LoVo (cell line): ENCODE data around the gene RHEBL1.

ENCODE experiments used
- DNase-seq: peaks from one replicate; pipeline ENCODE4 v3.0.0-alpha.2; 2016; ENCODE audit warnings: low spot score

RHEBL1 gene

DNA sequence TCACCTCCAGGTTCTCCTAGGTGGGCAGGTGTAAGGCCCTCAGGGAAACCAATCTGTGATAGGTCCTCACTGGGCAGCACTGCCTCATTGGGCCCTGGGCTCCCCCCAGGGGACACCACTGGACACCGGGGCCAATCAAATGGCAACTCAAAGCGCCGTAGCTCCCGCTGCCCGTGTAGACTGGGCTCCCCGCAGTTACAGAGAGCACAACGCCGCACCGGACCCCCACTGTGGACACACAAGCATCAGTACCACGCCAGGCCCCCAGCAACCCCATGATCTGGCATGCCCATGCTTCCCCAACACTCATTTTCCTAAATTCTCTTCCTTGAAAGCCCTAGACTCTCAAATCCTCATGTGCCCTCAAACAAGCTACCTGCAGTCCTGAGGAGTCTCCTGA, 15.3 kb downstream of the RHEBL1 start:
- no peak for DNase-seq

DNA sequence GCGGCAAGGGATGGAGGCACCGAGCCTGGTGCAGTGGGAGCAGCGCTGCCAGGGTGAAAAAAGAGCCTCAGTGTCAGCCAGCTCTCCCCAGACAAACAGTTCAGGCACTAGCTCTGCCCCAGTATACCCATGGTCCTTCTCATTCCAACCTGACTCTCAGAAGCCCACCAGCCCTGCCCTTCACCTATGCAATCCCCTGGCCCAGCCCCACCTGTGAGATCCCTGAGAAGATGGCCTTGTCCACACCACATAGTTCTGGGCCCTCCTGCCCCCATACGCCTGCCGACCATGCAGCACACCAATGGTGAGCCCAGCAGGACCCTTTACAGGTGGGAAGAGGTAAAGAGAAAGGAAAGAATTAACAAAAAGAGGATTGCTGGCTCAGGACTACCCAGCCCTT, 15.7 kb downstream of the RHEBL1 start:
- DNase-seq: no peak

DNA sequence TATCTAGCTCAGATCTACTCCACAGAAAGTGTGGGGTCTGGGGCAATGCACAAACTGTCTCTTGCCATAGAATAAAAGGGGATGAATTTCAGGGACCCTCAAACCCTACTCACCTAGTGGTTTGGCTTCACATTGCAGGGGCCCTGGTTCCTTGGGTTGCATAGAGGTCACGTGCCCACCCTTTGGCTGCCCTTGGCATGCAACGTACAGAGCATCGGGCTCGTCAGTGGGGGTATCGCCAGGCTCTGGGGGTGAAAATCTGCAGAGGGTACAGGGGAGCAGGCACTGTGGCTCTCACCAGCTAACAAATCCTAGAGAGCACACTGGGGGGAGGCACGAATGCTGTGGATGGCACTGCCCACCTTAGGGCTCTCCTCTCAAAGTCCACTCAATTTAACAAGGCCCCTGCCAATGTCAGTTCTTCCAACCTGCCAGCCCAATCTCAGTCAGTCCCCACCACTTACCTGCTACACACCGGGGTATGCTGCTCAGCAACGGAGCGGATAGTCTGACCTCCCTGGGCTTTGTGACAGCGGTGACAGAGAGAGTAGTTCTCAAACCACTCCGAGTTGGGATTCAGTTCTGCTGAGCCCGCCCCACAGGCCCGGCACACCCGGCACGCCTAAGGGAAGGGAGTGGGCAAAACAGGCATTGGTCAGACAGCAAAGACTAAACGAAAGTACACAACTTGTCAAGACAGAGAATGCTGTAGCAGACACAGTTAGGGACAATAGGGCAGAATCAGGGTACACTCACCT, 17.1 kb downstream of the RHEBL1 start:
- no peak for DNase-seq

DNA sequence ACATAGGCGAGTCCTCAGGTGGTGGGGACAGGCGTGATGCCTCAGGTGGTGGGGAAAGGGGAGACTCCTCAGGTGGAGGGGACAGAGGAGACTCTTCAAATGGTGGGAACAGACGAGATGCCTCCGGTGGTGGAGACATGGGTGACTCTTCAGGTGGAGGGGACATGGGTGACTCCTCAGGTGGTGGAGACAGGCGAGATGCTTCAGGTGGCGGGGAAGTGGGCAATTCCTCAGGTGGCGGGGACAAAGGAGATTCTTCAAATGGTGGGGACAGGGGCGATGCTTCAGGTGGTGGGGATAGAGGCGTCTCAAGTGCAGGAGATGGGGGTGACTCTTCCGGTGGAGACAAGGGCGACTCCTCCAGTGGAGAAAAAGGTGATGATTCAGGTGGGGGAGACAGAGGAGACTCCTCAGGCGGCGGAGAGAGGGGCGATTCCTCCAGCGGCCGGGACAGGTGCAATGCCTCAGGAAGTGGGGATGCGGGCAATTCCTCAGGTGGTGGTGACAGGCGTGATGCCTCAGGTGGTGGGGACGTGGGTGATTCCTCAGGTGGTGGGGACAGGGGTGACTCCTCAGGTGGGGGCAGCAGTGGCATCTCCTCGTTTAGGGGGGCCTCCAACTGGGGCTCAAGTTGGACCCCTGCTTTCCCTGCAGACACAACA, 17.9 kb downstream of the RHEBL1 start:
- DNase-seq: no peak

DNA sequence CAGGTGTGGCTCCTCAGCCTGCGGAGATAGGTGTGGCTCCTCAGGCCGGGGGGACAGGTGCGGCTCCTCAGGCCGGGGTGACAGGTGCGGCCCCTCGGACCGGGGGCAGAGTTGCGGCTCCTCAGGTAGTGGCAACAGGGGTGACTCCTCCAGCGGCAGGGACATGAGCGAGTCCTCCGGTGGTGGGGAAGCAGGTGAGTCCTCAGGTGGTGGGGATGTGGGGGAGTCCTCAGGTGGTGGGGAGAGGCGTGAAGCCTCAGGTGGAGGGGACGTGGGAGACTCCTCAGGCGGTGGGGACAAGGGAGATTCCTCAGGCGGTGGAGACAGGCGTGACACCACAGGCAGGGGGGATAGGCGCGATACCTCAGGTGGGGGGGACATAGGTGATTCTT, 18.4 kb downstream of the RHEBL1 start:
- DNase-seq: no peak

DNA sequence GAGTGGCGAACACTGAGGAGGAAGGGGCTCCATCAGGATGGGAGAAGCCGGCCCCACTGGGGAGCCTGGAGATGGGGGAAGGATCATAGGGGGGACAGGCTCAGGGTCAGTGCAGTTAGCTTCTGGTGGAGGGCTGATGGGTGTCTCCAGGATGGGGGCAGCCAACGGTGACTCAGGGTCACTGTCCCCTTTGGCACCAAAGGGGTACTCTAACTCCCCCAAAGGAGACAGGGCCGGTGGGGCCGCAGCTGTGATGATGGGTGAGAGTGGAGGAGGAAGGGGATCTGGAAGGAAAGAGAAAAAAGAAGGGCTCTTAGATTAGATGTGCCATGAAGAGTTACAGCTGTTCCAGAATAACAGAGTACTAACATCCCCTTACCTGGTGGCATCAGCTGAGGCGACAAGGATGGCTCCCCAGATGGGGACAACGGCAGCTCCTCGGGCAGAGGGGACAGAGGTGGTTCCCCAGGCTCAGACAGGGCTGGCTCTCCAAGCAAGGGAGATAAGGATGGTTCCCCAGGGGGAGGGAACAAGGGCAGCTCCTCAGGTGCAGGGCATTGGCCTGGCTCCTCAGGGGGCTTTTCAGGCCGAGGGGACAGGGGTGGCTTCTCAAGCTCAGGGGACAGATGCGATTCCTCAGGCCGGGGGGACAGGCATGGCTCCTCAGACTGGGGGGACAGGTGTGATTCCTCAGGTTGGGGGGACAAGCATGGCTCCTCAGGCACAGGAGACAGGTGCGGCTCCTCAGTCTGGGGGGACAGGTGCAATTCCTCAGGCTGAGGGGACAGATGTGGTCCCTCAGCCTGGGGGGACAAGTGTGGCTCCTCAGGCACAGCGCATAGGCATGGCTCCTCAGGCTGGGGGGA, 19.0 kb downstream of the RHEBL1 start:
- no peak for DNase-seq

DNA sequence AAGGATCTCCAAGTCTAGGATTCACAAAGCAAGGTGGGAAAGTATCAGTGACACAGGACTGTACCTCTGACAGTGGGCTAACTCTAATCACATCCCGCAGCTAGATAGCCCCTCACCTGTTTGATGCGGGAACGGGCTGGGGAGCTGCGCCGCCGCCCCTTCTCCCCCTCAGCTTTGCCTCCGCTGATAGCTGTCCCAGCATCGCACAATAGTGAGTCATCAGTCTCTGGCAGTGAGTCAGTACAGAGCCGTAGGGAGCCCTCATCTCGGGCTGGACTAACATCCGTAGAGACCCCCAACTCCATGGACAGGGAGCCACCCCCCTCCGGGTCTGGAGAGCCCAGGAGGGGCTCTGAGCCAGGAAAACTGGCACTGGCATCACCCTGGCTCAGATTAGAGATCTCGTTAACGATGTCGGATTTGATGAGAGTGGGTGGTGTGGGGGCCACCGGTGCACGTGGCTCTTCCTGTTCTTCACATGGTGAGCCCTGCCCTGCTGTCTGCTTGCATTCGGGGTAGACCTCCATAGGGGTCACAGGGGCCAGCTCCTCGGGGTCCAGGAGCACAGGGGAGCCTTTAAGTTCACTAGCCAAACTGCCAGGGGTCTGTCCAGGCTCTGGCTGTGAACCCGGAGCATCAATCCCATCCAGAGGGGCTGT, 20.1 kb downstream of the RHEBL1 start:
- no peak for DNase-seq

DNA sequence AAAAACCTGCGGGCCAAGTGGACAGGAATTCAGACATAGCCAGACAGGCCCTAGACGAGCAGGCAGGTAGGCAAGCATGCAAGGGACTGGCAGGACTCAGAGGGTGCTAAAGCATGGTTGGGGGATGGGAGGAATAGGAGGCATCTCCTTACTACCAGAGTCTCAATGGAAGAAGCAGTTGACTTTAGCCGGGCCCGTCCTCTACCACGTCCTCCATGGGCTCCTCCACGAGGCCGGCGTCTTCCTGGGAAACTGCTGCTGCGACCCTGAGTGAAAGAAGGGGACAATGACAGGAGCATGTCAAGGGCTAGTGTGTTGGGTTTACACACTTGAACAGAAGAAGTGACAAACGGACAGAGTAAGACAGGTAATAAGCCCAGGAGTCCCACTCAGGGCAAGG, 20.8 kb downstream of the RHEBL1 start:
- DNase-seq: no peak

DNA sequence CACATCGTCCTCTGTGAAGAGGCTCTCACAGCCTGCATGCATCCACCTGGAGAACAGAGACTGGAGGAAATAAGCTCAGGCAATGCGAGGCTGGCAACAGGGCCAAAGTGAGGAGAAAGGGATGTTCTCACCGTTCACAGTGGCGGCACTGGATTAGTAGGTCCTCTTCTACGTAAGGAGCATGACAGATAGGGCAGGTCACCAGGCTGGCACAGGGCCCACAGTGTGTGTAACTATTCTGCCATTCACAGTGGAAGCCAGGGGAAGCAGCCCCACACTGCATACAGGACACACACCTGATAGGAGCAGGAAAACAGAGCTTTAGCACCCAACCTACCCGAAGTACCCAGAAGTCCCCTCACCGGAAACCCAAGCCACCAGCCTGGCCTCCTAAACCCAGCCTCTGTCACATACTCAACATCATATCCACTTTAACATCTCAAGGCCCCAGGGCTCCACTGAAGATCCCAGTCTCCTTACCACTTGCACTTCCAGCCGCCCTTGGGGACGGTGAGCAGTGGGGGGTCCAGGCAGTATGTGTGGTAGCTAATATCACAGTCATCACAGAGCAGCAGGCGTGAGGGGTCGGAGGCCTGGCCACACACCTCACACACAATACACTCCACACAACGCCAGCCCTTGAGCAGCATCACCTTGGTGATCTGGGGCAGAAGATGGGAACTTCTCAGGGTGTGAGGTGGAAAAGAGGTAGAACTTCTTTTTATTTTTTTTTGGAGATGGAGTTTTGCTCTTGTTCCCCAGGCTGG, 23.5 kb downstream of the RHEBL1 start:
- no peak for DNase-seq

DNA sequence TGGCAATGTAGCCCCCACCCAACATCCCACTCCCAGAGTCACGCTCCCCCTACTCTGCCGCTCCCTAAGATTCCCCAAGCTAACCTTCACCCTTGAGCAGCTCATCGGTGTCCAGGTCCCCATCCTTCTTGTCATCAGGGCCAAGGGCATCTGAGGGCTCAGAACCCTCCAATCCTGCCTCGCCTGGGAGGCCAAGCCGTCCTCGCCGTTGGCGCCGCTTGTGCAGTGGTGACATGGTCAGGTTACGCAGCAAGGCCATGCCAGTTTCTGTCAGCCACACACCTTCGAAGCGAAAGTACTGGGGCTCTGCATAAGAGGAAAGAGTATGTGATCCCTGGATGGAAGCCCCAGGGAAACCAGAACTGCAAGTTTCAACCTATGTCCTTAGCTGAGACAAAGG, 25.1 kb downstream of the RHEBL1 start:
- no peak for DNase-seq

DNA sequence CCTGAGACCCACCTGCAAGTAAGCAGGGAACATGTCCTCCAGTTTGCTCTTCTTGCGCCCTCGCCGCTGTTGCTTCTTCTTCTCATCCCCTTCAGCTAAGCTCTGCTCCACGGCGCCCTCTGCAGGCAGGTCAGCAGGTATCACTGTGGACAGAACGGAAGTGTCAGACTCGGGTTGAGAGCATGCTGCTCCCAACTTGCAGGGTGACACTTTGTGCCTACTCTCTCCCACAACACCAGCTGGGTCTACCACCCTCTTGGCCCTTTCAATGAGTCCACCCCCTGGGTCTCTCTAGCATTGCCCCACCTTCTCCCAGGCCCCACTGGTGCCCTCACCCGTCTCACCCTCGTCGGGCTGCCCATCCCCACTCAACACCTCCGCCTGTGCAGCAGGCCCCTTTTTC, 25.9 kb downstream of the RHEBL1 start:
- no peak for DNase-seq

DNA sequence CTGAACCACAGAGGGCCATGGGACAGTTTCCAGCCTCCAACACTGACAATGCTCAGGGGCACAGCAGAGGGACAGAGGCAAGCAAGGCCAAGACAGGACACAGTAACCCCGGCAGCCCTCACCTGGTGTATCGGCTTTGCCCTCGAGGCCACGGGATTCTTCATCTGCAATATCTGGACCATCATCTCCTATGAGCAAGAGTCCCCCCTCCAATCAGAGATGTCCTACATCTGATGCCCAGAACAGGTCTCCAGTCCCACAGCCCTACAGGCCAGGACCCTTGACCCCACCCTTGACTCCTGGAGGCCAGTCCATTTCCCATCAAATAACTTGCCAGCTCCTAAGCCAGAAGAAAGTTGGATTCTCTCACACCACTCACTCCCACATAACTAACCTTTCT, 26.5 kb downstream of the RHEBL1 start:
- DNase-seq: no peak

DNA sequence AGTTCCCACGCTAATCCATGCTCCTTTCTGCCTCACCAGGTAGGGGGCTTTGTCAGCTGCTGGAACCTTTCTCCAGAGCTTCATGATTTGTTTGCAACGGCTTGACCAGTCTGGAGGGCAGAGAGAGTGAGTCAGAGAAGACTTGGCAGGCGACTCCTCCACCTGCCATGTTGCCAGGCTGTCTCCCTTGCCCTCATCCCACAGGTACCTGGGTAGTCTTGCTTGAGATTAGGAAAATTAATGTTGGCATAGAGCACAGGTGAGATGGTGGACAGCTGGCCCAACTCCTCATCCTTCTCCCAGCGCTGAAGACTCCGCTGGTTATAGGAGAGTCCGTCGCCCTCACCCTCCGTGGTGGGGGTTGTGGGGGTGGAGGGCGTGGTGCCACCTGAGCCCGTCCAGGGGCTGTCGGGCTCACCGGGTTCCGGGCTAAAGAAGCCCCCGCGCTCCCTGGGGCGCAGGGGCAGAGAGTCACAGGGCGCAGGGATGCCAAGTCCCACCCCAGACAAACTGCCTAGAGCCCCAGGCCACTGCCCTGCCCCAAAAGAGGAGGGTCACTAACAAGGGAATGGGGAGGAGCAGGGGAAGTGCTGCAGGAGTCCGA, 27.8 kb downstream of the RHEBL1 start:
- no peak for DNase-seq

DNA sequence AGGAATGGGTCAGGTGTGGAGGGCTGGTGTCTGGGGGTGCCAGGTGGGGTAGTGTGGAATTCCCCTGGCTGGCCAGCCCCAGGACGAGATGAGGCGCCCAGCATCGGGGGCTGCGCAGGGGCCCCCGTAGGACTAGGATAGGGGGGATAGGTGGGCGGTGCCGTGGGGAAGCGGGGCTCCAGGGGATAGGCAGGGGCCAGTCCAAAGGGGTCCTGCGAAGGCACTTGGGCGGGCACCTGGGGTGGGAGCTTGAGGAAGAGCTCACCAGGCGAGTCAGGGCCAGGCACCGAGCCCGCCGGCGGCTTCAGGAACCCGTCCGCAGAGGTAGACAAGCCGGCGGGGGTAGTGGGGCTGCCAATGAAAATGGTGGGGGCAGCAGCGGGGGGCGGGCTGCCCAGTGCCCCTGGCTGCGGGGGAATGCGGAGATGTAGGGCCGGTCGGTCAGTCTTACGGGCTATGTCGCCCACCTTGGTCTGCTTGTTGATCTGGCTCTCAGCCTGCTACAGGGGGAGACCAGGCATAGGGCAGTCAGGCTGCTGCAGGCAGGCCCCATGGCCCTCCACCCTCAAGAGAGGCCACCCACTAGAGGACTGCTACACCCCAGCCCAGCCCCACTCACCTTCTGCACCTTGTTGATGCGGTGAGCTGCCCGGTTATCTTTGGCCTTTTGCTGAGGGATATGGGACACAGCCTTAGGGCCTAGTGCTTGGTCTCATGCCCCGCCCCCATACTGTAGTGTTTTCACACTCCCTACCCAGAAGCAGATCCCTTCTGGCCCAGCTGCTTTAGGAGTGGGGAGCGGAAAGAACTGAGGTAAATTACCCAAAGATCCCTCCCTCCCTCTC, 28.5 kb downstream of the RHEBL1 start:
- DNase-seq: no peak

DNA sequence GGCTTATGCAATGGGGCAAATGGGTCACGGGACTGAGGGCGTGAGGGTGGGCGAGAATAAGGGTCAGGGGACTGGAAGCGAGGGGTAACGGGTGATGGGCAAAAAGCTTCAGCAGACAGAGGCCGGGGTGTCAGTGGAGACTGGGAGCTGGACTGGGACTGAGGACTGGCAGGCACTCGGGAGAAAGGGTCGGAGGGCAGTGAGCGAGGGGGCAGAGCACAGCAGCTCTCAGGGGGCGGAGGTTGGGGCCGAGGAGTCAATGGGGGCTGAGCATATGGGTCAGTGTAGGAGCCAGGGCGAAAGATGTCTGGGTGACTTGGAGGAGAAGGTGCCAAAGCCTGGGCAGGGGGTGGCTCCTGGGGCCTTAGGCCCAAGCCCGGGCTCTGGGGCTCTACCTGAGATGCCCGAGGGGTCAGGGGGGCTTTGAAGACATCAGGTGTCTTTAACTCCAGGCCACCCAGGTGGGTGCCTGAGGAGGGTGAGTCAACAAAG, 29.4 kb downstream of the RHEBL1 start:
- no peak for DNase-seq

DNA sequence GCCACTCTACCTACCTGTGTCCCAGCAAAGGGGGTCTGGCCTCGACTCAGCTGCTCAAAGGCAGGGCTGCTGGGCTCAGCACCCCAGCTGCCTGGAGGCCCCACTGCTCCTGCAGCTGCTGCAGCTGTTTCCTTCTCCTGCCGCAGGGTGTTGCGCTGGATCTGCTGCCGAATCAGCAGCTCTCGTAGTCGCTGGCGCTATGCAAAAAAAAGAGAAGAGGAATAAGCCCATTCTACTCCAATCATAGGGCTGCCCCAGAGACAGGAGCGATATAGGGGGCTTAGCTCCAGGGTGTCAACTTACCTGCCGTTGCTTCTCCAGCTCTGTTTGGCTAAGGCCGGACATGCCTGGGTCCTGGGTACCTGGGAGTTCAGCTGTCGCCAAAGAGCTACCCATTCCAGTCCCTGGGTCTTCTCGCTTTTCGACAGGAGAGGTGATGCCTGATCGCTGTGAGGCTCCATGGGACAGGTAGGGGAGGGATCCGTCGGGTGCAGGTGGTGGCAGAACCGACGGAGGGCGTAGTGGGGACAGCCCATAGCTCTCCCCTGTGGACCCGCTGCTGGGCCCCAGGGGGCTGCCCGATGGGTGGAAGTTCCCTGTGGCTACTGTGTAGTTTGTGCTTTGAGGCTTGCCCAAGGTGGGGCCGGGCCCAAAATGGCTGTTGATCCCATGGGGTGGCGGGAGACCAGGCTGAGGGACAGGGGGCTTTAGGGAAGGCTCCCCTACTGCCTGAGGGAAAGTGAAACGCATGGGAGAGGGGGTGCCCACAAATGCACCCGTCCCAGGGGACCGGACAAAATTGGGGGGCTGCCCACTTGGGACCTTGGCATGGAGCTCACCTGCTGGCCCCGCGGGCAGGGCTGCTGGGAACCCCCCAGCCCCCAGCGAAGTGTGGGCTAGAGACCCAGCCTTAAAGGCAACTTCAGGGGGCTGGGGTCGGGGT, 30.1 kb downstream of the RHEBL1 start:
- DNase-seq: no peak

DNA sequence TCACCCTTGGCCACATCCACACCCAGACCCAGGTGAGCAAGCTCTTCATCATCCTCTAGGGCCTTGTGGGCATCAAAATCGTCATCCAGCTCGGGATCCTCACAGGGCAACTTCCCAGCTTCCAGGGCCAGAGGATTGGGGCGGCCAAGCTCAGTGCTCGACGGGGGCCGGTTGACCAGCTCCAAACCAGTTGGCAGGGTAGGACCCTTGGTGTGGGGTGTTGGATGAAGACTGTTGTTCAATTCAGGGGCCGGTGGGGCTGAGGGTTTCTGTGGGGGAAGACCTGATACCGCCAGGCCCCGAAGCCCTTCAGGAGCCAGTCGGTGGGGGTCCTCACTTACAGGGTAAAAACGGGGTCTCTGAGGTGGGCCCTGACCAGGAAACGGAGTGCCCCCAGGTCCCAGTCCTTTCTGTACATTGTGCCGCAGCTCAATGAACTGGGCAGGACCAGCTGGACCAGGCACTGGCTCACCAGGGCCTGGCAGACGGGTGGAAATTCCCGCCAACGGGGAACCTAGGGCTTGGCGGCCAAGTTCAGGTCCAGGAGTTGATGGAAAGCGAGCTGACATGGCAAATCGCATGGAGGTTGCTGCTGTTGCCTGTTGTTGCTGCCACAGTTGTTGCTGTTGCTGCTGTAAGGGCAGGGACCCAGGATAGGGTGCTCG, 31.4 kb downstream of the RHEBL1 start:
- DNase-seq: no peak

DNA sequence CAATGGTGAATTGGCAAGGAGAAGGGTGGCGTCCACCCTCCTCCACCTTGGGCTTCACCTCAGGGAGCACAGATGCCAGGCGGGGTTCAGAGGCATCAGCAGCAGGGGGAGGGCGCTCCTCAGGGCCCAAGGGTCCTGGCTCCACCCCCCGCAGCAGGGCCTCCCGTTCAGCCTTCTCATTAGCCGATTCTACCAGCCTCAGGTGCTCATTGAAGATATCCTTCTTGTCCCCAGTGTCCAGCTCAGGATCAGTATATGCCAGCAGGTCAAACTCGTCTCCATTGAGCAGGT, 31.9 kb downstream of the RHEBL1 start:
- no peak for DNase-seq
